Activated CD4-positive, CD25-positive, alpha-beta regulatory T cell treated with anti-CD3 and anti-CD28 coated beads, Interleukin-2, amount 50 U/mL, for 16 hours (primary cell): ENCODE data around the gene IGLL5.

Experiments used
- DNase-seq: peaks from one replicate; pipeline ENCODE4 v3.0.0-alpha.2; 2020; ENCODE audit warnings: low read depth, low spot score

IGLL5 gene

GRCh38 chr22:22938672-22939587, 51.3 kb downstream of the IGLL5 start:
- no peak for DNase-seq

- no peak for DNase-seq
Measured at GRCh38 chr22:22939588-22940368, 52.2 kb downstream of the IGLL5 start.

GRCh38 chr22:22940961-22941605, 53.5 kb downstream of the IGLL5 start:
- no peak for DNase-seq

- no peak for DNase-seq
Measured at GRCh38 chr22:22941831-22942510, 54.4 kb downstream of the IGLL5 start.

- peak; percentile 68 for DNase-seq
Measured at GRCh38 chr22:22942511-22943329, 55.1 kb downstream of the IGLL5 start.

GRCh38 chr22:22943521-22944267, 56.1 kb downstream of the IGLL5 start:
- DNase-seq = no peak

- DNase-seq = no peak
Measured at GRCh38 chr22:22944268-22944985, 56.8 kb downstream of the IGLL5 start.

- no peak for DNase-seq
Measured at GRCh38 chr22:22945195-22945594, 57.6 kb downstream of the IGLL5 start.
